Daoy (cell line): Measurements from ENCODE around the gene KRT3. TPM values are rescaled to one million over a fixed set of nuclear protein-coding genes. Genes with fewer than 3 reads are reported as not detected.

Experiments used
- DNase-seq: peaks from one replicate; pipeline ENCODE4 v3.0.0-alpha.2; 2015; ENCODE audit warnings: low read depth
- total RNA-seq: library from RNA; depleted of rRNA; stranded (reverse); fragments of >200 nt; shearing (Covaris generic); gene quantifications from 2 replicates; pipeline ENCODE4 v1.2.3, GENCODE V29; 2014; rRNA removed

KRT3 gene
- total RNA-seq: not detected in 2 replicates

- DNase-seq: no peak
These were observed at the start of gene KRT3 for GRCh38 chr12:52795694-52796428. TSS of gene KRT3 (minus strand) at chr12:52796117. CDS start at chr12:52796042, 75 bp downstream.

GRCh38 chr12:52844386-52844785 is 48.5 kb upstream of the KRT3 start:
- no peak for DNase-seq

GRCh38 chr12:52839436-52840105 is 43.7 kb upstream of the KRT3 start:
- DNase-seq: no peak

- no peak for DNase-seq
These were observed 42.9 kb upstream of the KRT3 start for GRCh38 chr12:52838609-52839435.

GRCh38 chr12:52837781-52838608 is 42.1 kb upstream of the KRT3 start:
- DNase-seq: peak; percentile 51

- DNase-seq: peak; percentile 96
These were observed 41.5 kb upstream of the KRT3 start for GRCh38 chr12:52837413-52837741.

- peak; percentile 53 for DNase-seq
These were observed 40.8 kb upstream of the KRT3 start for GRCh38 chr12:52836491-52837412.

GRCh38 chr12:52836042-52836466 is 40.1 kb upstream of the KRT3 start:
- DNase-seq: peak; percentile 97

GRCh38 chr12:52835271-52836041 is 39.5 kb upstream of the KRT3 start:
- DNase-seq: peak; percentile 34

GRCh38 chr12:52834727-52835001 is 38.7 kb upstream of the KRT3 start:
- DNase-seq: no peak

- DNase-seq: no peak
These were observed 38.2 kb upstream of the KRT3 start, which contains the start of gene KRT79 for GRCh38 chr12:52833922-52834726. TSS of gene KRT79 (minus strand) at chr12:52834311. CDS start at chr12:52834260, 51 bp downstream.

- DNase-seq: no peak
These were observed 37.3 kb upstream of the KRT3 start for GRCh38 chr12:52832985-52833905.

- DNase-seq: no peak
These were observed 36.5 kb upstream of the KRT3 start for GRCh38 chr12:52832451-52832850.

GRCh38 chr12:52831251-52831650 is 35.3 kb upstream of the KRT3 start:
- DNase-seq: no peak

- no peak for DNase-seq
These were observed 34.3 kb upstream of the KRT3 start for GRCh38 chr12:52829986-52830770.

GRCh38 chr12:52828591-52829021 is 32.7 kb upstream of the KRT3 start:
- DNase-seq: no peak

GRCh38 chr12:52828156-52828555 is 32.2 kb upstream of the KRT3 start:
- DNase-seq: no peak
